Effector memory CD4-positive, alpha-beta T cell (primary cell): ENCODE measurements around the gene CLPTM1.
A peak's percentile ranks its signal among the peaks of the same experiment; 100 is the strongest.

Experiments
- DNase-seq, 3 donors: peaks; one replicate each; pipeline ENCODE4 v3.0.0-alpha.2; 2020
- H3K27ac ChIP-seq: 2 replicates; pipeline ENCODE4 v1.7.0; 2013; ENCODE audit warnings: mild to moderate bottlenecking, low read length, moderate library complexity; ENCODE audit not compliant: insufficient read depth, poor library complexity, severe bottlenecking
- H3K27me3 ChIP-seq: replicated peaks from 2 replicates; pipeline ENCODE4 v1.7.0; 2013; ENCODE audit warnings: mild to moderate bottlenecking, low read length; ENCODE audit not compliant: insufficient read depth, control insufficient read depth, poor library complexity, severe bottlenecking
- H3K36me3 ChIP-seq: 2 replicates; pipeline ENCODE4 v1.7.0; 2013; ENCODE audit warnings: mild to moderate bottlenecking, low read length, moderate library complexity; ENCODE audit not compliant: control insufficient read depth, insufficient read depth
- H3K4me1 ChIP-seq: 2 replicates; pipeline ENCODE4 v1.7.0; 2013; ENCODE audit warnings: low read length, mild to moderate bottlenecking; ENCODE audit not compliant: control insufficient read depth, insufficient read depth, poor library complexity, severe bottlenecking
- H3K4me3 ChIP-seq: 2 replicates; pipeline ENCODE4 v1.7.0; 2013; ENCODE audit warnings: low read length, low read depth, mild to moderate bottlenecking; ENCODE audit not compliant: insufficient read depth, poor library complexity, severe bottlenecking
- H3K9me3 ChIP-seq: 2 replicates; pipeline ENCODE4 v1.7.0; 2013; ENCODE audit warnings: mild to moderate bottlenecking, low read length, moderate library complexity; ENCODE audit not compliant: control insufficient read depth

CLPTM1 gene

DNA sequence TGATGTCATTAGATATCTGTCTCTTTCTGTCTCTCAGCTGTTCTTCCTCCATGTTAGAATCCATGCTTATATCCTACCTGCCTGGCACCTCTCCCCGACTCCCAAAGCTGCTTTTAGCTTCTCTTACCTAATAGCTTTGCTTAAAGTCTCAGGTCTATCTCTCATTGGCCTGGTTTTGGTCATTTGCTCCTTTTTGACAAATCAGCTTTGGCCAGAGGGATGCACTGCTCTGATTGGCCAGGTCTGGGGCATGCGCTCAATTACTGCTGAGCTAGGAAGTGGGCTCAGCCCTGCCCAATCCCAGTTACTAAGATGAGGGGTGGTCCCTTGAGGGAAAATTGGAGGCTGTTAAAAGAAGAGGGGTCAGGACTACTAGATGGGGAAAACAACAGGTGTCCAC is 72.2 kb downstream of the CLPTM1 start:
- H3K36me3 ChIP-seq: peaks cover 41% of the 10 kb centered on the region
- H3K27ac ChIP-seq: no peak overlapping the region
- H3K4me1 ChIP-seq: no peaks in the 10 kb centered on the region

DNA sequence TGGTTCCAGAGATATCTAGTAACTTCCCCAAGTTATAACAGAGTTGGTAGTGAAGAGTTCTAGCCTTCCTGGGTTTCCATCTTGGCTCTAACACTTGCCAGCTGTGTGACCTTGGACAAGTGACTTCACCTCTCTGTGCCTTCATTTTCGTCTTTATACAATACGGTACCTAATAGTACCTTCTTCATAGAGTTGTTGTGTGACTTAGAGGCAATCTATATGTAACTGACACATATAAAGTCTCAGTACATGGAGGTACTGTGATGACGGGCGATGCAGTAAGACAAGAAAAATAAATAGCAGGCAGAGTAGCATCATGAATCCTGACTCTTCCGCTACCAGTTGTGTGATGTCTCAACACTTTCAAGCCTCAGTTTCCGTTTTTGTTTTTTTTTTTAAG is 75.6 kb downstream of the CLPTM1 start:
- DNase-seq: no peak
- H3K4me1 ChIP-seq: no peaks in the 10 kb centered on the region
- H3K36me3 ChIP-seq: peaks cover 62% of the 10 kb centered on the region
- no peaks in the 10 kb centered on the region for H3K9me3 ChIP-seq
- H3K4me3 ChIP-seq: no peak overlapping the region
- no peak overlapping the region for H3K27ac ChIP-seq
- no peaks in the 10 kb centered on the region for H3K27me3 ChIP-seq

More for the DNA sequence above, 72.2 kb downstream of the CLPTM1 start:
- H3K9me3 ChIP-seq: no peaks in the 10 kb centered on the region
- H3K4me3 ChIP-seq: no peak overlapping the region
- DNase-seq: no peak
- no peaks in the 10 kb centered on the region for H3K27me3 ChIP-seq

DNA sequence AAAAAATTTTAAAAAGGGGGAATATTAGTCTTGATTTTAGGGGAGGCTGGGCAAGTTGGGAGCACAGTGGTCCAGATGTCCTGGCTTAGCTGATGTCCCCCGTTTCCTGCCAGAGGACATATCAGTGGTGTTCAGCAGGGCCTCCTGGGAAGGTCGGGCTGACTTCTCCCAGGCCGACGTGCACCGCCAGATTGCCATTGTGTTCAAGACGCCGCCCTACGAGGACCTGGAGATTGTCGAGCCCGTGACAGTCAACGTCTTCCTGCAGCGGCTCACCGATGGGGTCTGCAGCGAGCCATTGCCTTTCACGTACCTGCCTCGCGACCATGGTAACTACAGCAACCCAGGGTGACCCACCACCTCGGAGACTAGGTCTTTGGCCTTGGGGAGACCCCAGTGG is 77.2 kb downstream of the CLPTM1 start:
- Histone ChIP-seq H3K27me3 (no peaks in the 10 kb centered on the region), H3K27ac (no peak overlapping the region), H3K4me1 (no peaks in the 10 kb centered on the region), H3K36me3 (peaks cover 60% of the 10 kb centered on the region), H3K9me3 (no peaks in the 10 kb centered on the region), H3K4me3 (no peak overlapping the region)
- no peak for DNase-seq

DNA sequence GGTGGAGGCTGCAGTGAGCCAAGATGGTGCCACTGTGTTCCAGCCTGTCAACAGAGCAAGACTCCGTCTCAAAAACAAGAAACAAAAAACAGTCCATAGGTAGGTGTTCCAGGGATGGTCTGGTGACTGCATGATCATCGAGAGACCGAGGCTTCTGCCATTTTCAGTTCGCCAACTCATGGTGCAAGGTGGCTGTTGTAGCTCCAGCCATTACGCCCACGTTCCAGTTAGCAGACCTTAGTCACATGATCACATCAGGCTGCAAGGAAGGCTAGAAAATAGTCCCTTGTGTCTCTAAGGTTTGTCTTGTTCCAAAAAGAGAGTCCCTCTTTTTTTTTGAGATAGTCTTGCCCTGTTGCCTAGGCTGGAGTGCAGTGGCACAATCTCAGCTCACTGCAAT is 80.6 kb downstream of the CLPTM1 start:
- no peak overlapping the region for H3K27ac ChIP-seq
- DNase-seq: no peak
- H3K9me3 ChIP-seq: no peaks in the 10 kb centered on the region
- H3K4me3 ChIP-seq: no peak overlapping the region
- no peaks in the 10 kb centered on the region for H3K27me3 ChIP-seq
- H3K36me3 ChIP-seq: peaks cover 34% of the 10 kb centered on the region
- H3K4me1 ChIP-seq: peaks cover 14% of the 10 kb centered on the region

DNA sequence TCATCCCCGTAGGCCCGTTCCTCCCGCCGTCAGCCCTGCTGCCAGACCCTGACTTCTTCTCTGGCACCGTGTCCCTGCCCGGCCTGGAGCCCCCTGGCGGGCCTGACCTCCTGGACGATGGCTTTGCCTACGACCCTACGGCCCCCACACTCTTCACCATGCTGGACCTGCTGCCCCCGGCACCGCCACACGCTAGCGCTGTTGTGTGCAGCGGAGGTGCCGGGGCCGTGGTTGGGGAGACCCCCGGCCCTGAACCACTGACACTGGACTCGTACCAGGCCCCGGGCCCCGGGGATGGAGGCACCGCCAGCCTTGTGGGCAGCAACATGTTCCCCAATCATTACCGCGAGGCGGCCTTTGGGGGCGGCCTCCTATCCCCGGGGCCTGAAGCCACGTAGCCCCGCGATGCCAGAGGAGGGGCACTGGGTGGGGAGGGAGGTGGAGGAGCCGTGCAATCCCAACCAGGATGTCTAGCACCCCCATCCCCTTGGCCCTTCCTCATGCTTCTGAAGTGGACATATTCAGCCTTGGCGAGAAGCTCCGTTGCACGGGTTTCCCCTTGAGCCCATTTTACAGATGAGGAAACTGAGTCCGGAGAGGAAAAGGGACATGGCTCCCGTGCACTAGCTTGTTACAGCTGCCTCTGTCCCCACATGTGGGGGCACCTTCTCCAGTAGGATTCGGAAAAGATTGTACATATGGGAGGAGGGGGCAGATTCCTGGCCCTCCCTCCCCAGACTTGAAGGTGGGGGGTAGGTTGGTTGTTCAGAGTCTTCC is 82.4 kb downstream of the CLPTM1 start:
- H3K27ac ChIP-seq: no peak overlapping the region
- H3K27me3 ChIP-seq: no peaks in the 10 kb centered on the region
- no peak for DNase-seq
- H3K36me3 ChIP-seq: peaks cover 39% of the 10 kb centered on the region
- no peak overlapping the region for H3K4me3 ChIP-seq
- H3K4me1 ChIP-seq: peaks cover 23% of the 10 kb centered on the region
- no peaks in the 10 kb centered on the region for H3K9me3 ChIP-seq

DNA sequence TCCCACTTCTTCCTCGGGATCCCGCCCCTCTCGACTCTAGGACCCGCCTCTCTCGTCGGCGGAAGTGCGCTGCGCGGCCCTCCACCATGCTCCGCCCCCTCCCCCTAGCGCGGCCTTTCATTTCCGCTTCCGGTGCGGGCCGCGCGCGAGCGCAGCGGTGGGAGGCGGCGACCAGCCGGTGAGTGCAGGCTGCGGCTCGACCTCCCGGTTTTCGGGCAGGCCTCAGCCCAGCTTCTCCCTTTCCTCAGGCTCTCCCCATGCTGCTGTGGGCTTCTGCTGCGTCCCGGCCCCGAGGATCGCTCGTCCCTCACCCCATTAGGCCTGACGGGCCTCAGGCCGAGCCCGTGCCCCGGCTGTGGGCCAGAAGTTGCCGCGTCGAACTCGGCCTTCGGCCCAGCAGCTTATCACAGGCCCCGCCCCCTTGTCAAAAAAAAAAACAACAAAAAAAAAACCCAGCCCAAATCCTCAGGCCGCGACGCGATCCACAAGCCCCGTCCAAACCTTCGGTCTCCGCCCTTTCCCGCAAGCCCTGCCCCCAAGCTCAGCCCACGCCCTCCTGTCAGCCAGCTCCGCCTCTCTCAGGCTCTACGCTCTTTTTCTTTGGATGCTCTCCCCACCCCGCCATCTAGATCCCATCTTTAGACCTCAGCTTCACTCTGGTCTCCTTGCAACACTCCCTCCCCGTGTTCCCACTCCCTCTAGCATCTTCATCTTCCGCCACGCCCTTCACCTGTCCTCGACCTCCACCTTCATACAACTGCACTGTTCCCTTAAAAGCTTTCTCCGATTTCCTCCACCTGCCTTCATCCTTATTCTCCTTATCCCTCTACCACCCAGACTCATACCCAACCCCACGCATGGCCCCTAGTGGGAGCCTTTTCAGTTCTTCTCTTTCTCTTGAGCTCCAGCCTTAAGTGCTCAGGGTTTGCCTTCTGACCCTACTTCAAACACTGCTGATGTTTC is 84.0 kb downstream of the CLPTM1 start, which contains the start of gene CLASRP:
CLASRP (plus strand) TSS at position 115 of the 963 bp plus-strand sequence. CDS start 1,168 bp downstream, outside the sequence.
- peak within 1 kb of the TSS; percentile 96 for H3K27ac ChIP-seq
- peaks cover 23% of the 10 kb centered on the region for H3K4me1 ChIP-seq
- no peaks in the 10 kb centered on the region for H3K9me3 ChIP-seq
- H3K4me3 ChIP-seq: peak within 1 kb of the TSS; percentile 73
- peaks cover 43% of the 10 kb centered on the region for H3K36me3 ChIP-seq
- H3K27me3 ChIP-seq: no peaks in the 10 kb centered on the region
- peak; percentile 76 to 85 (median 79) for DNase-seq

DNA sequence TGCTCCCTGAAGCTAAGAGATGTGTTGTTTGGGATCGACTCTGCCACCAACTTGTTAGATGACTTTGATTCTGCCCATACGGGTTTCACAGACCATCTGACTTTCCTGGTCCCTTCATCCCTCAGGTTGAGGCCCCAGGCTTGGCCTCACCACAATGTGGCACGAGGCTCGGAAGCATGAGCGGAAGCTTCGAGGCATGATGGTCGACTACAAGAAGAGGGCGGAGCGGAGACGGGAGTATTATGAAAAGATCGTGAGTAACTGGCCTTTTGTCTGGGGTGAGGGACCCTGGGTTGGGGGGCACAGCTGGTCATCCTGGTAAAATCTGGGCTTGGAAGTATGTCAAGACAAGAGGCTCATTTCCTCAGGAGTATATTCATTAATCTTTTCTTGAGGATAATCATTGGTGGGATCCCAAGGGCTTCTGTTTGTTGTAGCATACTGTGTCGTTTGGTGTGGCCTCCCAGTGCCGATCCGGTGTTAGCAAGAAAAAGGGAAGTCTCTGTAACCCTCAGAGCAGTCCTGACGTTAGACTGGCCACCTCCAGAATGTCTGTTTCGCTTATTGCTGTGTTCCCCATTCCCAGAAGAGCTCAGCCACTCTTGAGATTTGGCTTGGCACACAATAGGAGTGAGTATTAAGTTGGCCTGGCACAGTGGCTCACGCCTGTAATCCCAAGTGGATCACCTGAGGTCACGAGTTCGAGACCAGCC is 85.0 kb downstream of the CLPTM1 start:
- DNase-seq: no peak
- Histone ChIP-seq H3K9me3 (no peaks in the 10 kb centered on the region), H3K36me3 (peaks cover 44% of the 10 kb centered on the region), H3K4me1 (peaks cover 23% of the 10 kb centered on the region), H3K27me3 (no peaks in the 10 kb centered on the region), H3K27ac (peak overlapping the region; percentile 96), H3K4me3 (peak overlapping the region; percentile 73)

DNA sequence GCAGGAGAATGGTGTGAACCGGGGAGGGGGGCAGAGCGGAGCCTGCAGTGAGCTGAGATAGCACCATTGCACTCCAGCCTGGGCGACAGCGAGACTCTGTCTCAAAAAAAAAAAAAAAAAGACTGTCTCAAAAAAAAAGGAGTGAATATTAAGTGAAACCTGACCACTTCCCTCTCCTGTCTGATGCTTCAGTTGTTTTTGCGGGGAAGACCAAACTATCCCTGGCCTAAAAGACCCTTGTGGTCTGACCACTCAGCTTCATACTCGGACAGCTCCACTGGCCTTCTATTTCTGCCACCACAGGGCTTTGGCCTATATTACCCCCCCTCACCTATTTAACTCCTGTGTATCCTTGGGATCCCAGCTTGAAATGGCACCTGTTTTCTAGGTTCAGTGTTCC is 85.9 kb downstream of the CLPTM1 start:
- Histone ChIP-seq H3K9me3 (no peaks in the 10 kb centered on the region), H3K36me3 (peaks cover 41% of the 10 kb centered on the region)

More for the DNA sequence above, 85.9 kb downstream of the CLPTM1 start:
- peak overlapping the region; percentile 24 for H3K27ac ChIP-seq
- H3K27me3 ChIP-seq: no peaks in the 10 kb centered on the region
- DNase-seq: no peak
- peaks cover 23% of the 10 kb centered on the region for H3K4me1 ChIP-seq
- H3K4me3 ChIP-seq: no peak overlapping the region
